B cell (primary cell): Measurements from ENCODE around the gene ADARB2. TPM values are rescaled to one million over a fixed set of nuclear protein-coding genes. Genes with fewer than 3 reads are reported as not detected.
"Not testable (repeated sequence)": the region's sequence is repeated elsewhere in the genome, so short reads cannot be mapped to it uniquely, and the experiment has no call there.

ENCODE experiments used
- ATAC-seq: fragments of 200-7000 bp; cut with Tn5 transposase; one replicate; pipeline ENCODE4 v1.10.0; 2021; ENCODE audit warnings: low read depth, mild to moderate bottlenecking, moderate number of reproducible peaks, moderate library complexity
- CTCF ChIA-PET: fragments of 350-600 bp; sonication (Branson Sonifier 250); formaldehyde crosslinking; loops from one replicate; lab custom pipeline; 2021; ENCODE audit warnings: antibody characterized with exemption, inconsistent platforms; lab: Charles Lee
- POLR2A ChIA-PET: fragments of 350-600 bp; sonication (Branson Sonifier 250); formaldehyde crosslinking; loops from one replicate; lab custom pipeline; 2021; ENCODE audit warnings: antibody characterized with exemption; lab: Charles Lee
- DNase-seq: peaks from one replicate; pipeline ENCODE4 v3.0.0; 2013
- H2AFZ ChIP-seq: 2 replicates; pipeline ENCODE4 v1.6.1; 2012; ENCODE audit warnings: mild to moderate bottlenecking, low read depth, low read length; ENCODE audit not compliant: insufficient read depth, poor library complexity, severe bottlenecking
- H3K27ac ChIP-seq, 2 donors: 1 replicate in 1 of 2; 2 replicates in 1 of 2; pipeline ENCODE4 v1.5.1; 2012 to 2013; ENCODE audit warnings: low read length in 2 of 2, mild to moderate bottlenecking in 2 of 2, moderate library complexity in 1 of 2
- H3K27me3 ChIP-seq, 4 experiments: fragments of 200-600 bp in 1 of 4; sonication (generic) in 1 of 4; replicated peaks in 1 of 4; 1 replicate in 2 of 4; 2 replicates in 2 of 4; pipeline versions ENCODE4 v1.6.1 to v1.7.0; 2013 to 2016; ENCODE audit warnings: low read length in 3 of 4, mild to moderate bottlenecking in 2 of 4, mixed read lengths in 1 of 4, moderate library complexity in 1 of 4; ENCODE audit not compliant: insufficient read depth in 4 of 4, control insufficient read depth in 3 of 4; ENCODE audit errors: control extremely low read depth in 1 of 4
- H3K36me3 ChIP-seq, 2 experiments: replicated peaks in 1 of 2; 1 replicate in 1 of 2; 2 replicates in 1 of 2; pipeline versions ENCODE4 v1.6.1 to v1.7.1; 2013; ENCODE audit warnings: low read length in 1 of 2; ENCODE audit not compliant: insufficient read depth in 2 of 2, control insufficient read depth in 1 of 2; ENCODE audit errors: control extremely low read depth in 1 of 2, extremely low read depth in 1 of 2
- H3K4me1 ChIP-seq, 2 donors: fragments of 200-600 bp in 1 of 2; sonication (generic) in 1 of 2; 1 replicate in 1 of 2; 2 replicates in 1 of 2; pipeline versions ENCODE4 v1.5.1 to v1.6.1; 2013 to 2017; ENCODE audit warnings: low read length in 2 of 2; ENCODE audit not compliant: control insufficient read depth in 2 of 2, insufficient read depth in 2 of 2
- H3K4me2 ChIP-seq: replicated peaks from 2 replicates; pipeline ENCODE3; 2012; ENCODE audit warnings: mild to moderate bottlenecking, low read depth, low read length; ENCODE audit not compliant: poor library complexity, severe bottlenecking
- H3K4me3 ChIP-seq, 5 experiments: fragments of 200-600 bp in 1 of 5; sonication (generic) in 1 of 5; 1 replicate in 3 of 5; 2 replicates in 2 of 5; pipeline versions ENCODE4 v1.5.1 to v1.7.0; 2011 to 2016; ENCODE audit warnings: low read length in 4 of 5, mild to moderate bottlenecking in 4 of 5, low read depth in 2 of 5, control low read depth in 1 of 5, moderate library complexity in 1 of 5; ENCODE audit not compliant: insufficient read depth in 1 of 5; ENCODE audit errors: control extremely low read depth in 1 of 5, extremely low read depth in 1 of 5
- H3K79me2 ChIP-seq: fragments of 200-600 bp; sonication (generic); one replicate; pipeline ENCODE4 v1.6.0; 2016; ENCODE audit warnings: low read length; ENCODE audit not compliant: control insufficient read depth, insufficient read depth
- H3K9ac ChIP-seq: fragments of 200-600 bp; sonication (generic); 2 replicates; pipeline ENCODE4 v1.6.1; 2017; ENCODE audit warnings: mild to moderate bottlenecking, low read length, moderate library complexity
- H3K9me3 ChIP-seq, 3 donors: one replicate each; pipeline versions ENCODE4 v1.6.1 to v1.7.1; 2013; ENCODE audit warnings: low read length in 2 of 3; ENCODE audit not compliant: control insufficient read depth in 2 of 3, insufficient read depth in 1 of 3; ENCODE audit errors: control extremely low read depth in 1 of 3
- H4K20me1 ChIP-seq: 2 replicates; pipeline ENCODE4 v1.6.0; 2012; ENCODE audit warnings: mild to moderate bottlenecking, low read length; ENCODE audit not compliant: insufficient read depth, control insufficient read depth, poor library complexity, severe bottlenecking
- H3K27ac Mint-ChIP-seq: one replicate; pipeline ENCODE4 v1.8.0; 2021; ENCODE audit warnings: mixed read lengths
- H3K27me3 Mint-ChIP-seq: one replicate; pipeline ENCODE4 v1.8.0; 2021; ENCODE audit warnings: mixed read lengths
- H3K4me1 Mint-ChIP-seq: one replicate; pipeline ENCODE4 v1.8.0; 2021; ENCODE audit warnings: mixed read lengths
- H3K4me3 Mint-ChIP-seq: one replicate; pipeline ENCODE4 v1.8.0; 2021; ENCODE audit warnings: mixed read lengths
- H3K9me3 Mint-ChIP-seq: one replicate; pipeline ENCODE4 v1.8.0; 2022; ENCODE audit warnings: mixed read lengths; ENCODE audit not compliant: insufficient read depth
- EZH2 ChIP-seq: IDR thresholded peaks from 2 replicates; pipeline ENCODE4 v1.6.1; 2012; ENCODE audit warnings: borderline replicate concordance, low read depth, mild to moderate bottlenecking, moderate library complexity, low read length; ENCODE audit not compliant: insufficient read depth, poor library complexity, severe bottlenecking
- whole genome bisulfite sequencing: methylation state at CpG from one replicate; pipeline ENCODE4 v1.1.5; 2013; ENCODE audit warnings: missing lambda C conversion rate; ENCODE audit not compliant: insufficient coverage; 5-methylcytosine and 5-hydroxymethylcytosine counted together
- intact Hi-C: fragments of 100-400 bp; cut with micrococcal nuclease; formaldehyde crosslinking; loops from one replicate; pipeline ENCODE4 v1.10.0; 2022
- polyA plus RNA-seq: library from polyadenylated mRNA; depleted of rRNA; stranded (reverse); fragments of >200 nt; gene quantifications from 2 replicates; pipeline ENCODE4 v1.2.3, GENCODE V29; 2012
- total RNA-seq, 2 donors: library from RNA; stranded (reverse); fragments of 120-200 nt in 1 of 2; gene quantifications; 1 replicate in 1 of 2; 2 replicates in 1 of 2; pipeline versions ENCODE4 v1.2.3 to v1.2.4, GENCODE V29; 2013 to 2022
- TF ChIP-seq, protein P1 (sequence below): fragments of 200-600 bp; IDR thresholded peaks from one replicate; pipeline ENCODE4 v1.8.0; 2022; ENCODE audit warnings: antibody characterized with exemption, mild to moderate bottlenecking

ADARB2 gene
- total and polyA plus RNA-seq, 2 donors (not counting 1 experiment from before 2014, with no cell fraction given): 0.13 to 0.96 TPM

DNA sequence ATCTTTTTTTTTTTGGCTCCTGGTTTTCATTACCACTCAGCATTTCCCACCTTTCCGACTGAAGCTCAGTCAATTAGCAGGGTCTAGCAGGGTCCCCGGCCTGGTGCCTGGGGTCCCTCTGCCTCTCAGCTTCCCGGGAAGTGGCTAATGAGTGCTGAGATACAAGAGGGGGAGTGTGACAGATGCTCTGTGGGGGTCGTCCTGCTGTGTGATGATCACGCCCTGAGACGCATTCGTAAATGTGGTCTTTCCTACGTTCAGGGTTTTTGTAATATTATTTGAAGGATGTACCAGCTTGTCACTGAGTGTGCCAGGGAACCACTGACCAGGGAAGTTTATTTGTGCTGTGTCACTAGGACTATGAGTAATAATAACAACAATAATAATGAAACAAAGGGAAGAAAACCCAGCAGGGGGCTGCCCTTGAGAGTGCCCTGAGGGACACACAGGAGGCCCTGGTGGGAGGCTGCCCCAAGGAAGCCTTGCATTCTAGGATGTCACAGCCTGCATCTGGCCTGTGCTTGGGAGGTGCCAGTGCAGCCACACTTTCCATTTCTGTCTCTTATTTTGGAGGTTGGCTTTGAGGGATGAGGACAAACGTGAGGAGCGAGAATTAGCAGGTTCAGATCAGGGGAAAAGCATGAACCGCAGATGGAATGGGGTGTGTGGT lies 337.8 kb downstream of the ADARB2 start:
- peaks cover 23% of the 10 kb centered on the region for H3K27me3 Mint-ChIP-seq
- POLR2A ChIA-PET: no interaction called here
- Histone ChIP-seq H3K9me3 (peaks cover 0 to 2% (median 0%) of the 10 kb centered on the region in 3 donors), H2AFZ (no peak overlapping the region), H3K4me2 (no peak overlapping the region), H3K27me3 (peaks cover 0 to 9% (median 2%) of the 10 kb centered on the region in 4 experiments), H3K36me3 (no peaks in the 10 kb centered on the region), H3K4me1 (no peaks in the 10 kb centered on the region), H3K9ac (no peak overlapping the region), H4K20me1 (no peaks in the 10 kb centered on the region), H3K27ac (no peak overlapping the region), H3K79me2 (no peaks in the 10 kb centered on the region), H3K4me3 (no peak overlapping the region)
- CTCF ChIA-PET: no interaction called here
- H3K9me3 Mint-ChIP-seq: no peaks in the 10 kb centered on the region
- no peak for ATAC-seq
- H3K27ac Mint-ChIP-seq: no peak overlapping the region
- intact Hi-C loops: no loop called here
- 82% methylated on average over 9 of the region's 11 CpGs for WGBS
- H3K4me1 Mint-ChIP-seq: no peaks in the 10 kb centered on the region
- H3K4me3 Mint-ChIP-seq: no peak overlapping the region
- TF ChIP-seq EZH2: no peak
- TF ChIP-seq, protein P1, sequence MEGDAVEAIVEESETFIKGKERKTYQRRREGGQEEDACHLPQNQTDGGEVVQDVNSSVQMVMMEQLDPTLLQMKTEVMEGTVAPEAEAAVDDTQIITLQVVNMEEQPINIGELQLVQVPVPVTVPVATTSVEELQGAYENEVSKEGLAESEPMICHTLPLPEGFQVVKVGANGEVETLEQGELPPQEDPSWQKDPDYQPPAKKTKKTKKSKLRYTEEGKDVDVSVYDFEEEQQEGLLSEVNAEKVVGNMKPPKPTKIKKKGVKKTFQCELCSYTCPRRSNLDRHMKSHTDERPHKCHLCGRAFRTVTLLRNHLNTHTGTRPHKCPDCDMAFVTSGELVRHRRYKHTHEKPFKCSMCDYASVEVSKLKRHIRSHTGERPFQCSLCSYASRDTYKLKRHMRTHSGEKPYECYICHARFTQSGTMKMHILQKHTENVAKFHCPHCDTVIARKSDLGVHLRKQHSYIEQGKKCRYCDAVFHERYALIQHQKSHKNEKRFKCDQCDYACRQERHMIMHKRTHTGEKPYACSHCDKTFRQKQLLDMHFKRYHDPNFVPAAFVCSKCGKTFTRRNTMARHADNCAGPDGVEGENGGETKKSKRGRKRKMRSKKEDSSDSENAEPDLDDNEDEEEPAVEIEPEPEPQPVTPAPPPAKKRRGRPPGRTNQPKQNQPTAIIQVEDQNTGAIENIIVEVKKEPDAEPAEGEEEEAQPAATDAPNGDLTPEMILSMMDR: no peak
- DNase-seq: no peak

DNA sequence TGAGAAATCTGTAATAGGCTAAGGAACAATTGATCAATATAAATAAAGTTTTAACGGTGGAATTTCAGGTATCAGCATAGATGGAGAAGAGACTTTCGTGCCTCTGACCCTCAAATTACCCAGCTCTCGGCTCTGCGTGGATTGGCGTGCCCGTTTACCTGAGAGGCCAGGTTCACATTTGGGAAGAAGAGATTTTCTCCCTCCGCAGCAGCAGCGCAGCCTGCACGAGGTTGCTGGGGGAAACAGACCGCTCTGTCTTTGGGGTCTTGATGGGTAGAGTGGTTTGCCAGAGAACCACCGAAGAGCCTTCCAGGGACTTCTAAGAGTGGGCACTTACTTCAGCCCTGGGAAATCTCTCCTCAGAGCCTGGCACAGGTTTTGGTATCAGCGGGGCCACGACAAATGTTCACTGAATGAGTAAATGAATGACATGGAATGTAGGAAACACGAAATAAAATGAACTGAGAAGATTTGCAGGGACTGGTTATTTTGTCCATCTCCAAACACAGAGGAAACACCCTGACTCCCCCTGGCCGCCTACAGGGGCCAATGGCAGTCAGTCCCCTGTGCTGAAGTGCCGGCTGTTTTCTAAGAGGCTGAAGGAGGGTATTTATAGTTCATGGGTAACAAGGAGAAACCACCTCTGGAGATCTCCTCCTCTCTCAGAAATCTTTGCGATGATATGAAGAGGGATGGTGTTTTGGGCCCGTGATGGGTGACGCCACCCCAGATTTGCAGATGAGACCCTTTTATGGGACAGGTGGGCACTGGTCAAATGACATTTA lies 338.5 kb downstream of the ADARB2 start:
- no peaks in the 10 kb centered on the region for H3K79me2 ChIP-seq
- DNase-seq (no peak), ATAC-seq (no peak)
- no peak overlapping the region for H3K4me2 ChIP-seq
- intact Hi-C loops: no loop called here
- Mint-ChIP-seq H3K27me3 (peaks cover 23% of the 10 kb centered on the region), H3K4me1 (no peaks in the 10 kb centered on the region), H3K9me3 (no peaks in the 10 kb centered on the region), H3K4me3 (no peak overlapping the region), H3K27ac (no peak overlapping the region)
- POLR2A ChIA-PET: no interaction called here
- TF ChIP-seq, protein P1: no peak
- TF ChIP-seq EZH2: no peak
- no peak overlapping the region for H3K27ac ChIP-seq
- no peak overlapping the region for H3K9ac ChIP-seq
- no peaks in the 10 kb centered on the region for H3K4me1 ChIP-seq
- H2AFZ ChIP-seq: no peak overlapping the region
- H3K36me3 ChIP-seq: no peaks in the 10 kb centered on the region
- CTCF ChIA-PET: no interaction called here
- H3K4me3 ChIP-seq: no peak overlapping the region
- H3K9me3 ChIP-seq: peaks cover 0 to 2% (median 0%) of the 10 kb centered on the region in 3 donors
- 91% methylated on average over 6 of the region's 19 CpGs for WGBS
- no peaks in the 10 kb centered on the region for H4K20me1 ChIP-seq
- H3K27me3 ChIP-seq: peaks cover 0 to 9% (median under 1%) of the 10 kb centered on the region in 4 experiments

- H3K27ac ChIP-seq, DNase-seq, H3K9me3 ChIP-seq, intact Hi-C loops, H3K79me2 ChIP-seq, CTCF ChIA-PET, H3K27me3 ChIP-seq, H3K4me2 ChIP-seq, POLR2A ChIA-PET, H4K20me1 ChIP-seq, H3K36me3 ChIP-seq, H3K4me3 ChIP-seq, H3K27ac Mint-ChIP-seq, H3K9ac ChIP-seq, H3K4me1 ChIP-seq, H2AFZ ChIP-seq, ATAC-seq, H3K4me3 Mint-ChIP-seq, H3K4me1 Mint-ChIP-seq, H3K9me3 Mint-ChIP-seq: not testable (repeated sequence)
- WGBS: 68% methylated on average over 10 of the region's 15 CpGs
- peaks cover 21% of the 10 kb centered on the region for H3K27me3 Mint-ChIP-seq
Observed at GRCh38 chr10:1398116-1398515, 339.2 kb downstream of the ADARB2 start.
